HCT116 (cell line): ENCODE results near the gene SPTBN4. TPM values are rescaled to one million over a fixed set of nuclear protein-coding genes. Genes with fewer than 3 reads are reported as not detected.

ENCODE experiments used
- ATAC-seq: fragments of 200-7000 bp; cut with Tn5 transposase; 2 replicates; pipeline ENCODE4 v1.9.1; 2020; ENCODE audit warnings: mild to moderate bottlenecking, moderate library complexity
- BruUV-seq: library from RNA; stranded (reverse); fragments of 400-500 nt; replicated peaks from 2 replicates; lab custom pipeline; 2021; lab: Mats Ljungman, UMichigan
- CTCF ChIA-PET: fragments of 300-600 bp; sonication (Branson Sonifier 250); formaldehyde crosslinking; loops from one replicate; lab custom pipeline; 2021; ENCODE audit warnings: antibody characterized with exemption; lab: Charles Lee
- POLR2A ChIA-PET: fragments of 300-600, 350-600 bp; sonication (Branson Sonifier 250); formaldehyde crosslinking; loops from one replicate; lab custom pipeline; 2021; ENCODE audit warnings: antibody characterized with exemption; lab: Charles Lee
- RAD21 ChIA-PET, 2 experiments: fragments of 300-600 bp; sonication (Branson Sonifier 250); formaldehyde crosslinking; loops; one replicate each; lab custom pipeline; 2023; ENCODE audit warnings: low total read pairs in 2 of 2; ENCODE audit not compliant: uncharacterized antibody in 2 of 2, unreplicated experiment in 2 of 2, low non-redundant PET in 1 of 2; lab: Charles Lee
- DNase-seq: peaks from one replicate; pipeline ENCODE4 v3.0.0-alpha.2; 2010; ENCODE audit warnings: low read depth, low spot score
- H2AFZ ChIP-seq: fragments of 200-600 bp; shearing (Covaris generic), sonication (generic); 2 replicates; pipeline ENCODE4 v1.6.1; 2017; ENCODE audit warnings: low read depth, mixed run types, mixed read lengths, antibody characterized with exemption, low read length; ENCODE audit not compliant: poor library complexity, severe bottlenecking
- H3K27ac ChIP-seq: 2 replicates; pipeline ENCODE4 v1.5.1; 2012; ENCODE audit warnings: low read depth, low read length
- H3K27me3 ChIP-seq: fragments of 200-600 bp; sonication (generic); 2 replicates; pipeline ENCODE4 v1.6.1; 2016; ENCODE audit warnings: mixed run types, low read length, mixed read lengths; ENCODE audit not compliant: insufficient read depth
- H3K36me3 ChIP-seq, 2 experiments: fragments of 200-500 bp in 1 of 2; fragments of 200-600 bp in 1 of 2; sonication (Bioruptor generic) in 1 of 2; sonication (generic) in 1 of 2; 2 replicates each; pipeline versions ENCODE4 v1.5.1 to v1.6.1; 2014 to 2016; ENCODE audit warnings: low read length in 2 of 2, inconsistent platforms in 1 of 2, mixed read lengths in 1 of 2, mixed run types in 1 of 2; ENCODE audit not compliant: insufficient read depth in 2 of 2, control insufficient read depth in 1 of 2
- H3K4me1 ChIP-seq, 2 experiments: fragments of 200-600 bp in 1 of 2; sonication (generic) in 1 of 2; 2 replicates each; pipeline versions ENCODE4 v1.5.1 to v1.6.1; 2012 to 2017; ENCODE audit warnings: low read length in 2 of 2, inconsistent platforms in 1 of 2, mild to moderate bottlenecking in 1 of 2, mixed read lengths in 1 of 2, mixed run types in 1 of 2, moderate library complexity in 1 of 2; ENCODE audit not compliant: insufficient read depth in 2 of 2, control insufficient read depth in 1 of 2
- H3K4me2 ChIP-seq: fragments of 200-600 bp; sonication (generic); 2 replicates; pipeline ENCODE4 v1.6.1; 2017; ENCODE audit warnings: mixed run types, low read length, mixed read lengths
- H3K4me3 ChIP-seq, 2 experiments: fragments of 200-600 bp in 1 of 2; sonication (generic) in 1 of 2; replicated peaks in 1 of 2; 2 replicates each; pipeline ENCODE4 v1.5.1; 2011 to 2016; ENCODE audit warnings: low read length in 2 of 2, control low read depth in 1 of 2, low read depth in 1 of 2, mild to moderate bottlenecking in 1 of 2, mixed read lengths in 1 of 2, mixed run types in 1 of 2
- H3K79me2 ChIP-seq: fragments of 200-600 bp; sonication (generic); 2 replicates; pipeline ENCODE4 v1.6.1; 2017; ENCODE audit warnings: mild to moderate bottlenecking, mixed run types, low read length, moderate library complexity, mixed read lengths; ENCODE audit not compliant: insufficient read depth
- H3K9ac ChIP-seq: fragments of 200-600 bp; sonication (generic); 2 replicates; pipeline ENCODE4 v1.6.1; 2016; ENCODE audit warnings: low read length, mixed read lengths
- H3K9me2 ChIP-seq: fragments of 200-600 bp; sonication (generic), shearing (Covaris generic); 2 replicates; pipeline ENCODE4 v1.6.1; 2017; ENCODE audit warnings: mixed run types, mild to moderate bottlenecking, moderate library complexity; ENCODE audit not compliant: insufficient read depth
- H3K9me3 ChIP-seq, 2 experiments: fragments of 200-500 bp in 1 of 2; fragments of 200-600 bp in 1 of 2; sonication (Bioruptor generic) in 1 of 2; sonication (generic) in 1 of 2; 2 replicates each; pipeline ENCODE4 v1.6.1; 2014 to 2017; ENCODE audit warnings: low read length in 2 of 2, mixed read lengths in 2 of 2, inconsistent platforms in 1 of 2, low read depth in 1 of 2, mild to moderate bottlenecking in 1 of 2, mixed run types in 1 of 2, moderate library complexity in 1 of 2; ENCODE audit not compliant: control insufficient read depth in 1 of 2, insufficient read depth in 1 of 2
- H4K20me1 ChIP-seq: fragments of 200-600 bp; sonication (generic), shearing (Covaris generic); 2 replicates; pipeline ENCODE4 v1.6.1; 2017; ENCODE audit warnings: mixed run types, mild to moderate bottlenecking, moderate library complexity; ENCODE audit not compliant: insufficient read depth
- ZFX ChIP-seq: fragments of 450-650 bp; IDR thresholded peaks from 2 replicates; pipeline ENCODE4 v1.6.1; 2017
- ZNF274 ChIP-seq: fragments of 200-500 bp; sonication (Bioruptor generic); IDR thresholded peaks from 2 replicates; pipeline ENCODE4 v1.6.1; 2014; ENCODE audit warnings: mild to moderate bottlenecking, low read depth, low read length, inconsistent platforms
- intact Hi-C: fragments of 100-400 bp; cut with micrococcal nuclease; formaldehyde crosslinking; loops from 2 replicates; pipeline ENCODE4 v1.10.0; 2022
- total RNA-seq: library from RNA; stranded (reverse); gene quantifications from one replicate; pipeline ENCODE4 v1.2.1, GENCODE V29; 2021; ENCODE audit not compliant: unreplicated experiment
- TF ChIP-seq, protein P1 (sequence below): IDR thresholded peaks from 2 replicates; pipeline ENCODE4 v1.6.1; 2012; ENCODE audit warnings: low read depth
- TF ChIP-seq, protein P2 (sequence below): IDR thresholded peaks from 2 replicates; pipeline ENCODE4 v1.6.1; 2012

SPTBN4 gene
- total RNA-seq, 1 experiment from 2014 or later = 4.6 TPM

DNA sequence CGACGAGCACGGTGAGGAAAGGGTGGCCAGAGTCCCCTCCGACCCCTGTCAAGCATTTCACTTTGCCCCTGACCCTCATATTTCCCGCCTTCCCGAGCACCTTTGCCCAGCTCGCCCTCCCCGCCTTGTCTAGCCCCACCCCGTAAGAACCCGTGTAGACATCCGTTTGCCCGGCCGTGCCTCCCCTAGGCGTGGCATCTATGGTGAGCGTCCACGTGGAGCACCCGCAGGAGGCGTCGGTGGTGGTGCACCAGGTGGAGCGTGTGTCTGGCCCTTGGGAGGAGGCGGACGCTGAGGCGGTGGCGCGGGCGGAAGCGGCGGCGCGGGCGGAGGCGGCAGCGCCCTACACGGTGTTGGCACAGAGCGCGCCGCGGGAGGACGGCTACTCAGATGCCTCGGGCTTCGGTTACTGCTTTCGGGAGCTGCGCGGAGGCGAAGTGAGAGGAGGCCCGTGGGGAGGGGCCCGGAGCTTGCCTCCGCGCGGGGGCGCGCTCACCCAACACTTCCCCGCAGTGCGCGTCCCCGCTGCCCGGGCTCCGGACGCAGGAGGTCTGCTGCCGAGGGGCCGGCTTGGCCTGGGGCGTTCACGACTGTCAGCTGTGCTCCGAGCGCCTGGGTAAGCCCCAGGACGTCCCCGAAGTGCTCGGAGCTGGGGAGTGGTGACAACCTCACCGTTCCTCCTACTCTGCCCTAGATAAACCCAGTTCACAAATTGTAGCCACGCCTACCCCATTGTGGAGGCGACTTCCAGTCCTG is 138.6 kb downstream of the SPTBN4 start (continued):
- TF ChIP-seq, protein P1, sequence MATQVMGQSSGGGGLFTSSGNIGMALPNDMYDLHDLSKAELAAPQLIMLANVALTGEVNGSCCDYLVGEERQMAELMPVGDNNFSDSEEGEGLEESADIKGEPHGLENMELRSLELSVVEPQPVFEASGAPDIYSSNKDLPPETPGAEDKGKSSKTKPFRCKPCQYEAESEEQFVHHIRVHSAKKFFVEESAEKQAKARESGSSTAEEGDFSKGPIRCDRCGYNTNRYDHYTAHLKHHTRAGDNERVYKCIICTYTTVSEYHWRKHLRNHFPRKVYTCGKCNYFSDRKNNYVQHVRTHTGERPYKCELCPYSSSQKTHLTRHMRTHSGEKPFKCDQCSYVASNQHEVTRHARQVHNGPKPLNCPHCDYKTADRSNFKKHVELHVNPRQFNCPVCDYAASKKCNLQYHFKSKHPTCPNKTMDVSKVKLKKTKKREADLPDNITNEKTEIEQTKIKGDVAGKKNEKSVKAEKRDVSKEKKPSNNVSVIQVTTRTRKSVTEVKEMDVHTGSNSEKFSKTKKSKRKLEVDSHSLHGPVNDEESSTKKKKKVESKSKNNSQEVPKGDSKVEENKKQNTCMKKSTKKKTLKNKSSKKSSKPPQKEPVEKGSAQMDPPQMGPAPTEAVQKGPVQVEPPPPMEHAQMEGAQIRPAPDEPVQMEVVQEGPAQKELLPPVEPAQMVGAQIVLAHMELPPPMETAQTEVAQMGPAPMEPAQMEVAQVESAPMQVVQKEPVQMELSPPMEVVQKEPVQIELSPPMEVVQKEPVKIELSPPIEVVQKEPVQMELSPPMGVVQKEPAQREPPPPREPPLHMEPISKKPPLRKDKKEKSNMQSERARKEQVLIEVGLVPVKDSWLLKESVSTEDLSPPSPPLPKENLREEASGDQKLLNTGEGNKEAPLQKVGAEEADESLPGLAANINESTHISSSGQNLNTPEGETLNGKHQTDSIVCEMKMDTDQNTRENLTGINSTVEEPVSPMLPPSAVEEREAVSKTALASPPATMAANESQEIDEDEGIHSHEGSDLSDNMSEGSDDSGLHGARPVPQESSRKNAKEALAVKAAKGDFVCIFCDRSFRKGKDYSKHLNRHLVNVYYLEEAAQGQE = no peak
- peak; percentile 32; the same call in 1 of the 2 replicates for TF ChIP-seq ZFX

DNA sequence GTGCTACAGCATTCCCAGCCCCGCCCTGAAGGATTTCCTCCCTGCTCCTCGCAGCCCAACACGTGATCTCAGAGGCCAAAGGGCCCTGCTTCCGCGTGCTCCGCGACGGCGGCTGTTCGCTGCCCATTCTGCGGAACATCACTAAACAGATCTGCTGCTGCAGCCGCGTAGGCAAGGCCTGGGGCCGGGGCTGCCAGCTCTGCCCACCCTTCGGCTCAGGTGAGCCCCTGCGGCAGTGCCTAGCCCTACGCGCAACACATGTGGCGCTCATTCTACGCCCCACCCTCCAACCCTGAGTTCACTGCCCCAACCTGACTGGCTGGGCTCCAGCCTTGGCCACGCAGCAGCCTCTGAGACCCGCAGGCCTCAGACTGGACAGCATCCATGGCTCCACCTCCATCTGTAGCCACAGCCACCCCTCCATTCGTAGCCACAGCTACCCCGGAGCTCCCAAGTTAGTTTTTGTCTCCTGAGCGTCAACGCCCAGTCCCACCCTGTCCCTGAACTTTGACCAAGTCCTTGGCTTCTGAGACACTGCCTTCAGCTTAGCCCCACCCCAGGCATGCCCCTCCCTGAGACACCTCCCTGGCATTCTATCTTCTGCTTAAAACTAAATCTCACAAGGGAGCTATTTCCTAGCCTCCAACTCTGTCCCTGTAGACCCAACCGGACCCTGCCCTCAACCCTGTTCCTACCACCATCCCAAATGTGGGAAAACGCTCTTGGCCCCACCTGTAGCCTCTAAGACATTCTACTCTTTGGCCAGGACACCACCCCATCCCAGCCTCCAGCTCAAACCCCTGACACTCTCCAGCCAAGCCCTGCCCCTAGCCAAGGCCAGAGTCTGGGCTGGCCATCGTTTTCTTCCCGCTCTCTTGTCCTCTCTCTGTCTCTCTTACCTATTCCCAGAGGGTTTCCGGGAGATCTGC is 140.8 kb downstream of the SPTBN4 start:
- no TSS peak for BruUV-seq
- POLR2A ChIA-PET = no interaction called here

More for the DNA sequence above, 140.8 kb downstream of the SPTBN4 start:
- RAD21 ChIA-PET = no interaction called here
- TF ChIP-seq, protein P2, sequence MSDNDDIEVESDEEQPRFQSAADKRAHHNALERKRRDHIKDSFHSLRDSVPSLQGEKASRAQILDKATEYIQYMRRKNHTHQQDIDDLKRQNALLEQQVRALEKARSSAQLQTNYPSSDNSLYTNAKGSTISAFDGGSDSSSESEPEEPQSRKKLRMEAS = 0 out of 2 replicates have a peak, but pooled peaks have one; percentile 27
- TF ChIP-seq ZNF274 = no peak
- Histone ChIP-seq H3K27me3 (no peaks in the 10 kb centered on the region), H3K27ac (peak overlapping the region; percentile 38; the same call in 1 of the 2 replicates), H3K9me2 (no peaks in the 10 kb centered on the region), H3K4me1 (peaks cover 51 to 98% of the 10 kb centered on the region in 2 experiments), H4K20me1 (no peaks in the 10 kb centered on the region), H3K36me3 (0 out of 4 replicates have a peak, but pooled peaks cover 3 to 9% of the 10 kb centered on the region in 2 experiments), H3K9me3 (no peaks in the 10 kb centered on the region), H2AFZ (no peak overlapping the region), H3K4me2 (peak overlapping the region; percentile 93), H3K4me3 (no peak overlapping the region), H3K9ac (peak overlapping the region; percentile 73; the same call in 1 of the 2 replicates), H3K79me2 (peaks cover 4% of the 10 kb centered on the region; the same call in 1 of the 2 replicates)
- DNase-seq (no peak), ATAC-seq (no peak)
- intact Hi-C loops = loop anchor here (10.0 kb wide), 1 partner anchor 463 kb away; no protein-coding TSS in a partner anchor
- CTCF ChIA-PET = interaction anchor here (1.5 kb wide), 1 partner anchor 27 kb away, joined by 5 read pairs; no protein-coding TSS in a partner anchor
